ENCODE measurements around the gene RET.

The RET gene

DNA sequence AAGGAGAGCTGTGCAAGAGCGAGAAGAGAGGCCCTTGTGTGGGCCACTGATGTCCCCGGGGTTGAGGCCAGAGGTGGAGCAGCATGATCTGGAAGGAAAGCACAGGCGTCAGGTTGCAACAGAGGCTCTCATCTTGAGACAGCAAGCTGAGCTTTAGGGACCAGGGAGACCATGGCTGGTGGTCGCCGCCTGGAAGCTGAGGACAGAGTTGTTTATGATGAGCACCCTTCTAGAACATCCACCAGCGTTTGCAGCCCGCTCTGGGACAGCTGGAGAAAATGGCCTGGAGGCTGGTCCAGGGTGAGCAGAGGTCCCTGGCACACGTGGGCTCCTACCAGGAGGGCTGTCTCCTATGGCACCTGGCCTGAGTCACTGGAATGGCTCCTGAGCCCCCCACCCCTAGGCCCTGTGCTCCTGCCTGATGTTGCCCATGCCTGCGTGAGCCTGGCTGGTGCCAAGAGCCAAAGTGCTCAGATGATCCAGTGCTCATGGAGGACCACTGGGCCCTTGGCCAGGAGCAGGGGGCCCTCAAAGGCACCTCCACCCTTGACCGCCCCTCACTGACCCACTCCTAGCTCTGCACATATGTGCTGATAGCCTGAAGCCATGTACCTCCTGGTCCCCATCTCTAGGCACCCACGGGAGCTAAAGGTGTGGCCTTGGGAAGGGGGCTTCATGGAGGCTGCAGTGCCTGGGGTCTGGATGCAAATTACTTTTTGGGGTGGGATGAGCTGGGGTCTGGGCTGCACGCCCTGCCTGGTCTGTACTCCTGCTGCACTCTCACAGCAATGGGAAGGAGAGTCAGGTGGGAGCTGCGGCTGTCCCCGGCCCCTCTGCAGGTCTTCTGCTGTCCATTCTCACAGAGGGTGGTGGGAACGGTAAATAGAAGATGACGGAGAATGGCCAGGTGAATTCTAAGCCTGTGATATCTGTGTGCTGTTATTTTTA, 40.1 kb upstream of the RET start:
- TF ChIP-seq, protein P1, sequence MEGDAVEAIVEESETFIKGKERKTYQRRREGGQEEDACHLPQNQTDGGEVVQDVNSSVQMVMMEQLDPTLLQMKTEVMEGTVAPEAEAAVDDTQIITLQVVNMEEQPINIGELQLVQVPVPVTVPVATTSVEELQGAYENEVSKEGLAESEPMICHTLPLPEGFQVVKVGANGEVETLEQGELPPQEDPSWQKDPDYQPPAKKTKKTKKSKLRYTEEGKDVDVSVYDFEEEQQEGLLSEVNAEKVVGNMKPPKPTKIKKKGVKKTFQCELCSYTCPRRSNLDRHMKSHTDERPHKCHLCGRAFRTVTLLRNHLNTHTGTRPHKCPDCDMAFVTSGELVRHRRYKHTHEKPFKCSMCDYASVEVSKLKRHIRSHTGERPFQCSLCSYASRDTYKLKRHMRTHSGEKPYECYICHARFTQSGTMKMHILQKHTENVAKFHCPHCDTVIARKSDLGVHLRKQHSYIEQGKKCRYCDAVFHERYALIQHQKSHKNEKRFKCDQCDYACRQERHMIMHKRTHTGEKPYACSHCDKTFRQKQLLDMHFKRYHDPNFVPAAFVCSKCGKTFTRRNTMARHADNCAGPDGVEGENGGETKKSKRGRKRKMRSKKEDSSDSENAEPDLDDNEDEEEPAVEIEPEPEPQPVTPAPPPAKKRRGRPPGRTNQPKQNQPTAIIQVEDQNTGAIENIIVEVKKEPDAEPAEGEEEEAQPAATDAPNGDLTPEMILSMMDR (IDR thresholded peaks at IDR 0.05; ENCODE audit: control insufficient read depth, insufficient read depth, low read depth, low read length, missing control alignments), result no peak
- no peak overlapping the region for H3K4me3 ChIP-seq (ENCODE audit: control insufficient read depth, low read depth, low read length)
- no peak for DNase-seq (ENCODE audit: low read depth)

DNA sequence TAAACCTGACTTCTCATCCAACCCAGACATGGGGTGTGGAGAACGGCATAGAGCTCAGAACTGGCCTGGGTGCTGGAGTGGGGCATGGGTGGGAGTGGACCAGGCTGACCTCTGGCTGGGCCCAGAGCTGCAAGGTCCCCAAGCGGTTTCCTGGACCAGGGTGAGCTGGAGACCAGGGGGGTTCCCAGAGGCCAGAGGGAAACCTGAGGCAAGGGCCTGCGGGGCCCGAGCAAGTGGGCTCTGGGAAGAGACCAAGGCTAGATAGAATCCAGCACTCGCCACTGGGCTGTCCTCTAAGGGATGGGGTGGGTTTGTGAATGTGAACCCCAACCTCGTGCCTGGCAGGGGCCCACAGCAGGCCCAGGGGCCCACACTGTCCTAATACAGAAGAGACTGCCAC, 39.4 kb upstream of the RET start:
- TF ChIP-seq, protein P1 (IDR thresholded peaks at IDR 0.05; ENCODE audit: control insufficient read depth, insufficient read depth, low read depth, low read length, missing control alignments), result no peak
- H3K4me3 ChIP-seq (ENCODE audit: control insufficient read depth, low read depth, low read length), result no peak overlapping the region
- no peak for DNase-seq (ENCODE audit: low read depth)

DNA sequence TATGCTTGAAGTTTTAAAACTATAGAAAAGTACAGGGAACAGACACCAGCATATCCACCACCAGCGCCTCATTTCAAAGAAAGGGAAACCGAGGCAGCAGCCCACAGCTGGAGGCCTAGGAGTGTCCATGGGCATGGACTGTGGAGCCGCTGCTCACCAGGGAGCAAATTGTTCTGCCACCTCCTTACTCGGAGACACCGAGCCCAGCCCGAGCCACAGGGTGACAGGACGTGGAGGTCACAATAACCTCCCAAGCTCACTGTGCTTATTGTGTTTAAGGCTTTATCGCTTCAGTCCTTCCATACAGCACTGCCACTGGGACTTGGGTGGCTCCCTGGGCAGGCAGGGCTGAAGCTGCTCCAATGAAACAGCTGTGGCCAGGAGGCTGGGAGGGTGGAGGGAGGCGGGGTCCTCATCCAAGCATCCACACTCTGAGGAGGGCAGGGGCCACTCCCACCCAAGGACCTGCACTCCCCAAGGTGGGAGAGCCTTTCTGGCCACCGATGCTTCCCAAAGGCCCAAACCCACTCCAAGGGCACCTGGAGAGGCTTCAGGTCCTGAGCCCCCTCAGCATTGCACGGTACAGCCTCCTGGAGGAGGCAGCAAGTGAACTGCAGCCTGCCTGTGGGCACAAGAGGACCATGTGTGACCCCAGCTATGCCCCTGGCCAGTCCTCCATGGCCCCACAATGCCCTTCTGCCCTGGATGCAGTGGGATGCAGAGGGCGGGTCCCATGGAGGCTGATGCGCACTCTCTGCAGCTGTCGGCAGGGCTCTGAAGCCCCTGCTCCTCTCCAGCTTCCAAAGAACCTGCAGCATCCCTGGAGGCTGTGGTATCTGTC, 38.7 kb upstream of the RET start:
- TF ChIP-seq, protein P1 (IDR thresholded peaks at IDR 0.05; ENCODE audit: control insufficient read depth, insufficient read depth, low read depth, low read length, missing control alignments), result no peak
- H3K4me3 ChIP-seq (ENCODE audit: control insufficient read depth, low read depth, low read length), result no peak overlapping the region
- no peak for DNase-seq (ENCODE audit: low read depth)

DNA sequence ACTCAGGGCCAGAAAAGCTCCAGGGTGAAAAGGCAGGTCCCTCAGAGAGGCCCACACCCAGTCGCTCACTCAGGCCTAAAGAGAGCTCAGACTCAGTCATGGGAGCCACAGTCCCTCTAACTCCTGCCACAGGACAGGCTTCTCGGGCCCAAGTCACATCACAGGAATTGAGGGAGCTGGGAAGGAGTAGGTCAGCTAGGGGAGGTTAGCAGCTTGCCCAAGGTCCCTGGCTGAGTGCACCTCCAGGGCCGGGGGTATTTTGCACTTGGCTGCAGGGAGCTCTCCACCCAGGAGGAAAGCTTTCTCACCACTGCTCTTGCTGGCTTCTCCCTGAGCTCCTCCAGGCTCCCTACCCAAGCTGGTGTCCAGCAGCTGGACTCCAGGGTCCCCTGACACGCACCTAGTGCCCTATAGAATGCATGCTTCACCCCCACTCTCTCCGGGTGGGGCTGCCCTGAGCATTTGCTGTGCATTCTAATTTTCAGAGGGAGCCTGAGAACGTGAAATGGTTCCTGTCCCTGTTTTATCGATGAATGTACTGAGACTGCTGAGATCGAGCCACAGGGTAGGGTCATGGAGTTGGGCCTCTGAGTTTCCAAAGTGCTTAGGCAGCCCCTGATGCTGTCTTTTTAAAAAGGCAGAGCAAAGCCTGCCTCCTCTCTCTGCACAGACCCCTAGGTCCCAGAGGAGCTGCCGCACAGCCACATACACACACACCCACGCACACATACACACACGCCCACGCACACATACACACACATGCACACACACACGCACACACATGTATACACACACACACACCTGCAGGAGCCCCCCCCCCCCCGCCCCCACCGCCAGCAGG, 37.9 kb upstream of the RET start:
- no peak for DNase-seq (ENCODE audit: low read depth)
- TF ChIP-seq, protein P1 (IDR thresholded peaks at IDR 0.05; ENCODE audit: control insufficient read depth, insufficient read depth, low read depth, low read length, missing control alignments), result no peak
- H3K4me3 ChIP-seq (ENCODE audit: control insufficient read depth, low read depth, low read length), result no peak overlapping the region

DNA sequence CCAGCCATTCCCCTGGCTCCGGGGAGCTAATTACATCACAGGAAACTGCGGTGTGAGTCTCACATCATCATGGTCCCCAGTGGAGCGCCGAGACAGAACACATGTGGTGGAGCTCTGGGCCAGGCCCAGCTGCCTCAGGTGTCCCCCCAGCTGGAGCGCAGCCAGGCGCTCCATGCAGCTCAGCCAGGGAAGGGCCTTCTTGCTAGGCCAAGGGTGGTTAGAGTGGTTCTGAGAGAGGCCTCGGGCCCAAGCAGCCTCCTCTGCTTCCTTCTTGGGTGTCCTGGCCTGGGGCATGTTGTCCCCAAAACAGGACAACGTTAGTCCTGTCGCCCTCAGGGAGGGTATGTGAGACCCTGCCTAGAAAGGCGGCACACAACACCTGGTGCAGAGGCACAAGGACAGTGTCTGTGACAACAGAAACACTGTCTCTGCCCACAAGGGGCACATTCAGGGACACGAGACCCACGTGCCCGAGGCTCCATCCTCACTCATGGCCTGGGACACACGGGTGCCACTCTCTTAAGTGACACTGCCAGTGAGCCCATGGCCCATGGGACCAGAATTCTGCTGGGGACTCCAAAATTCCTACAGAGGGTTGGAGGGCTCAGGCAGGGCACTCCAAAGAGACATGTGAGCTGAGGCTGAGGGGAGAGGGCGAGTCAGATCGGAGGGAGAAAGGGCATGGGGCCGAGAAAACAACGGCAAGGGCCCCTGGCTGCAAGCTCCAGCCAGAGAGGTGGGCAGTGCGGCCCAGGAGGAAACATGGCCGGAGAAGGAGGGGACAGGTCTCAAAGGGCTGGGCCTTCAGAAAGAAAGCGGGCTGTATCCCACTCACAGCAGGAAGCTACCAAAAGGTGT, 37.0 kb upstream of the RET start:
- no peak overlapping the region for H3K4me3 ChIP-seq (ENCODE audit: control insufficient read depth, low read depth, low read length)
- DNase-seq (ENCODE audit: low read depth), result no peak
- TF ChIP-seq, protein P1 (IDR thresholded peaks at IDR 0.05; ENCODE audit: control insufficient read depth, insufficient read depth, low read depth, low read length, missing control alignments), result no peak

Data from AG09309 (cell line).